Measurements from ENCODE around the gene ANXA7. TPM values are rescaled to one million over a fixed set of nuclear protein-coding genes. Genes with fewer than 3 reads are reported as not detected.
A peak's percentile ranks its signal among the peaks of the same experiment; 100 is the strongest.

The ANXA7 gene
- total and polyA plus RNA-seq, 10 of the 15 experiments (the other 5 are each of a cell fraction or from before 2014, with no cell fraction given) = 70.6 to 184 (median 113) TPM

- no peak for TF ChIP-seq ZNF274 (IDR thresholded peaks at IDR 0.05; ENCODE audit: insufficient read depth, insufficient read length)
Observed at GRCh38 chr10:73357821-73358220, 56.0 kb downstream of the ANXA7 start (continued).

DNA sequence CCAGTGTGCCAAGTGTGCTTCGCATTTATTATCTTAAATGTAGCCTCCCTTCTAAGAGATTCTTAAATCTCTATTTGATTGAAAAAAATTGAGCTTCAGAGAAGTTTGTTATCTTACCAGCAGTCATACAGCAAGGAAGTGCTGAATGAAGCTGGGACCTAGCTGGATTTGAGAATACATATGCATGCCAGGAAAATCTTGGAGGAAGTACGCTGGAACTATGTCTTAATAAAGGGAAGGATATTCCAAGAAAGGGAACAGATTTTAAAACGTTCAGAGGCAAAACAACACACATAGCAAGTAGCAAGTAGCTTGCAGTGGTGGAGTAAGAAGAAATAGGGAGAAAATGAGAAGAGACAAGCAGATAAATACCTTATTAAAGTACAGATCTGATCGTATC lies 56.7 kb downstream of the ANXA7 start:
- Histone ChIP-seq H4K20me1 (ENCODE audit: control insufficient read depth, insufficient read depth) (no peaks in the 10 kb centered on the region), H3K79me2 (ENCODE audit: control insufficient read depth, insufficient read depth, low read length) (no peaks in the 10 kb centered on the region), H3K9me3 (replicated peaks; ENCODE audit: control insufficient read depth, insufficient read depth, low read length) (no peaks in the 10 kb centered on the region), H3K4me1 (ENCODE audit: control insufficient read depth, insufficient read depth, low read length) (peaks cover 3% of the 10 kb centered on the region; the same call in 1 of the 2 replicates), H3K4me2 (ENCODE audit: control insufficient read depth, insufficient read depth) (no peak overlapping the region), H2AFZ (ENCODE audit: control insufficient read depth, low read depth, low read length) (peak overlapping the region; percentile 3; the same call in 1 of the 2 replicates), H3K9ac (ENCODE audit: control insufficient read depth, insufficient read depth, low read length) (no peak overlapping the region), H3K27ac (ENCODE audit: control insufficient read depth, insufficient read depth) (no peak overlapping the region), H3K4me3 (no peak overlapping the region), H3K27me3 (replicated peaks in 1 of 2; ENCODE audit: control insufficient read depth in 2 of 2, insufficient read depth in 2 of 2, low read length in 1 of 2) (no peaks in the 10 kb centered on the region), H3K36me3 (ENCODE audit: control insufficient read depth in 2 of 2, insufficient read depth in 2 of 2, low read length in 1 of 2) (no peaks in the 10 kb centered on the region)
- no peak for TF ChIP-seq E2F8 (IDR thresholded peaks at IDR 0.05; ENCODE audit: low read depth, partially characterized antibody)
- TF ChIP-seq USF2 (IDR thresholded peaks at IDR 0.05; ENCODE audit: borderline replicate concordance, low read depth, low read length) = no peak
- TF ChIP-seq CREM (IDR thresholded peaks at IDR 0.05; ENCODE audit: low read depth) = no peak
- no peak for TF ChIP-seq YBX1 (IDR thresholded peaks at IDR 0.05)
- TF ChIP-seq, protein P1, sequence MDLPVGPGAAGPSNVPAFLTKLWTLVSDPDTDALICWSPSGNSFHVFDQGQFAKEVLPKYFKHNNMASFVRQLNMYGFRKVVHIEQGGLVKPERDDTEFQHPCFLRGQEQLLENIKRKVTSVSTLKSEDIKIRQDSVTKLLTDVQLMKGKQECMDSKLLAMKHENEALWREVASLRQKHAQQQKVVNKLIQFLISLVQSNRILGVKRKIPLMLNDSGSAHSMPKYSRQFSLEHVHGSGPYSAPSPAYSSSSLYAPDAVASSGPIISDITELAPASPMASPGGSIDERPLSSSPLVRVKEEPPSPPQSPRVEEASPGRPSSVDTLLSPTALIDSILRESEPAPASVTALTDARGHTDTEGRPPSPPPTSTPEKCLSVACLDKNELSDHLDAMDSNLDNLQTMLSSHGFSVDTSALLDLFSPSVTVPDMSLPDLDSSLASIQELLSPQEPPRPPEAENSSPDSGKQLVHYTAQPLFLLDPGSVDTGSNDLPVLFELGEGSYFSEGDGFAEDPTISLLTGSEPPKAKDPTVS (IDR thresholded peaks at IDR 0.05; ENCODE audit: low read depth, low read length) = no peak
- ChIA-PET CTCF (interaction anchor here (0.9 to 1.1 kb wide), 2 partner anchors 38 to 93 kb away, joined by 3 to 6 read pairs; no protein-coding TSS in a partner anchor), RAD21 (ENCODE audit: unreplicated experiment) (interaction anchor here (0.9 to 1.0 kb wide), 2 partner anchors 9 to 110 kb away, joined by 3 read pairs; no protein-coding TSS in a partner anchor), POLR2A (interaction anchor here (0.6 kb wide), 1 partner anchor 85 kb away, joined by 3 read pairs; no protein-coding TSS in a partner anchor), SMC1A (ENCODE audit: uncharacterized antibody, unreplicated experiment) (interaction anchor here (0.8 to 2.3 kb wide), 5 partner anchors 10 to 144 kb away, joined by 3 to 7 read pairs (median 4); no protein-coding TSS in a partner anchor)
- intact Hi-C loops (cut with micrococcal nuclease; ENCODE audit: unreplicated experiment) = no loop called here
- in situ Hi-C loops (cut with MboI) = no loop called here
- DNase-seq (ENCODE audit: low read depth, low spot score) (no peak), FAIRE-seq (no peak), ATAC-seq (no peak)
- WGBS (ENCODE audit: insufficient coverage, insufficient replicate concordance, low lambda C conversion rate, missing lambda C conversion rate) = 61% methylated on average over 4 of the region's 4 CpGs
- no TSS peak for BruUV-seq (replicated peaks)
